ENCODE results near the gene ZNRF2. TPM values are rescaled to one million over a fixed set of nuclear protein-coding genes. Genes with fewer than 3 reads are reported as not detected.

ZNRF2 gene
- total RNA-seq, 1 experiment from 2014 or later: 25.8 TPM

GRCh38 chr7:30411173-30411572 is 126.8 kb downstream of the ZNRF2 start:
- CTCF ChIA-PET: no interaction called here
- BruUV-seq (replicated peaks): no TSS peak
- Mint-ChIP-seq H3K27ac (ENCODE audit: unreplicated experiment) (no peak overlapping the region), H3K36me3 (ENCODE audit: insufficient read depth, unreplicated experiment) (no peaks in the 10 kb centered on the region), H3K4me1 (ENCODE audit: low read depth, unreplicated experiment) (no peaks in the 10 kb centered on the region), H3K4me3 (ENCODE audit: low read depth, unreplicated experiment) (no peak overlapping the region), H3K27me3 (ENCODE audit: unreplicated experiment) (no peaks in the 10 kb centered on the region), H3K9me3 (ENCODE audit: low read depth, unreplicated experiment) (no peaks in the 10 kb centered on the region)
- intact Hi-C loops (cut with micrococcal nuclease; ENCODE audit: unreplicated experiment): loop anchor here (5.0 kb wide), 1 partner anchor 151 kb away; no protein-coding TSS in a partner anchor
- no peak for TF ChIP-seq CTCF (IDR thresholded peaks at IDR 0.05; ENCODE audit: unreplicated experiment)
- DNase-seq: no peak

- no peak for TF ChIP-seq CTCF (IDR thresholded peaks at IDR 0.05; ENCODE audit: unreplicated experiment)
- Mint-ChIP-seq H3K36me3 (ENCODE audit: insufficient read depth, unreplicated experiment) (no peaks in the 10 kb centered on the region), H3K9me3 (ENCODE audit: low read depth, unreplicated experiment) (no peaks in the 10 kb centered on the region), H3K4me3 (ENCODE audit: low read depth, unreplicated experiment) (no peak overlapping the region), H3K4me1 (ENCODE audit: low read depth, unreplicated experiment) (no peaks in the 10 kb centered on the region), H3K27me3 (ENCODE audit: unreplicated experiment) (no peaks in the 10 kb centered on the region), H3K27ac (ENCODE audit: unreplicated experiment) (no peak overlapping the region)
- BruUV-seq (replicated peaks): no TSS peak
- CTCF ChIA-PET: interaction anchor here (2.7 kb wide), 1 partner anchor 136 kb away, joined by 17 read pairs; no protein-coding TSS in a partner anchor
- DNase-seq: no peak
- intact Hi-C loops (cut with micrococcal nuclease; ENCODE audit: unreplicated experiment): loop anchor here (2.0 to 5.0 kb wide), 4 partner anchors 135 to 247 kb away; no protein-coding TSS in a partner anchor
Measured at GRCh38 chr7:30411897-30412296, 127.5 kb downstream of the ZNRF2 start.

- no peak overlapping the region for H3K27ac Mint-ChIP-seq (ENCODE audit: unreplicated experiment)
- CTCF ChIA-PET: interaction anchor here (0.6 to 2.7 kb wide), 9 partner anchors 63 to 1084 kb away, joined by 3 to 17 read pairs (median 4); partner anchors contain the start of gene MTURN
- peak; percentile 65 for TF ChIP-seq CTCF (IDR thresholded peaks at IDR 0.05; ENCODE audit: unreplicated experiment)
- intact Hi-C loops (cut with micrococcal nuclease; ENCODE audit: unreplicated experiment): loop anchor here (2.0 to 5.0 kb wide), 4 partner anchors 136 to 248 kb away; no protein-coding TSS in a partner anchor
- no peaks in the 10 kb centered on the region for H3K27me3 Mint-ChIP-seq (ENCODE audit: unreplicated experiment)
- DNase-seq: peak; percentile 66
- BruUV-seq (replicated peaks): no TSS peak
- H3K9me3 Mint-ChIP-seq (ENCODE audit: low read depth, unreplicated experiment): no peaks in the 10 kb centered on the region
- H3K36me3 Mint-ChIP-seq (ENCODE audit: insufficient read depth, unreplicated experiment): no peaks in the 10 kb centered on the region
- H3K4me3 Mint-ChIP-seq (ENCODE audit: low read depth, unreplicated experiment): no peak overlapping the region
- H3K4me1 Mint-ChIP-seq (ENCODE audit: low read depth, unreplicated experiment): no peaks in the 10 kb centered on the region
Measured at GRCh38 chr7:30412782-30413504, 128.5 kb downstream of the ZNRF2 start.

GRCh38 chr7:30413864-30414263 is 129.5 kb downstream of the ZNRF2 start:
- no TSS peak for BruUV-seq (replicated peaks)
- no peak for TF ChIP-seq CTCF (IDR thresholded peaks at IDR 0.05; ENCODE audit: unreplicated experiment)
- Mint-ChIP-seq H3K27ac (ENCODE audit: unreplicated experiment) (no peak overlapping the region), H3K9me3 (ENCODE audit: low read depth, unreplicated experiment) (no peaks in the 10 kb centered on the region), H3K4me1 (ENCODE audit: low read depth, unreplicated experiment) (no peaks in the 10 kb centered on the region), H3K27me3 (ENCODE audit: unreplicated experiment) (no peaks in the 10 kb centered on the region), H3K4me3 (ENCODE audit: low read depth, unreplicated experiment) (no peak overlapping the region), H3K36me3 (ENCODE audit: insufficient read depth, unreplicated experiment) (no peaks in the 10 kb centered on the region)
- DNase-seq: no peak
- CTCF ChIA-PET: interaction anchor here (0.8 to 2.7 kb wide), 4 partner anchors 132 to 249 kb away, joined by 3 to 17 read pairs (median 6); no protein-coding TSS in a partner anchor
- intact Hi-C loops (cut with micrococcal nuclease; ENCODE audit: unreplicated experiment): loop anchor here (2.0 to 5.0 kb wide), 4 partner anchors 137 to 249 kb away; no protein-coding TSS in a partner anchor

Small RNAs within 50 kb of the gene (microRNA-seq; reads per million reads assigned to microRNA genes)
- not detected for gene MIR550A1
- gene MIR550B1: not detected

Other genes starting within 250 kb of the ZNRF2 start
- gene MTURN, start 149.6 kb upstream of the ZNRF2 start, total RNA-seq (2022): 6.4 and 6.5 TPM in 2 replicates
- gene NOD1, start 194.2 kb downstream of the ZNRF2 start, total RNA-seq (2022): 11.7 and 12.0 TPM in 2 replicates
- 81.2 and 90.6 TPM in 2 replicates for gene GGCT, start 220.2 kb downstream of the ZNRF2 start, total RNA-seq (2022)

Data from Calu3 (cell line).